NCI-H345 treated with DMSO at 0.1 percent for 48 hours (cell line): ENCODE measurements around the gene SSX2IP.

ENCODE experiments used
- DNase-seq: peaks from one replicate; lab custom pipeline; 2025; ENCODE audit not compliant: unreplicated experiment; lab: John Stamatoyannopoulos, UW

Gene SSX2IP

GRCh38 chr1:84709131-84709530, 18.9 kb upstream of the SSX2IP start:
- DNase-seq = no peak

- DNase-seq = no peak
These were observed 17.8 kb upstream of the SSX2IP start for GRCh38 chr1:84708031-84708430.

DNA sequence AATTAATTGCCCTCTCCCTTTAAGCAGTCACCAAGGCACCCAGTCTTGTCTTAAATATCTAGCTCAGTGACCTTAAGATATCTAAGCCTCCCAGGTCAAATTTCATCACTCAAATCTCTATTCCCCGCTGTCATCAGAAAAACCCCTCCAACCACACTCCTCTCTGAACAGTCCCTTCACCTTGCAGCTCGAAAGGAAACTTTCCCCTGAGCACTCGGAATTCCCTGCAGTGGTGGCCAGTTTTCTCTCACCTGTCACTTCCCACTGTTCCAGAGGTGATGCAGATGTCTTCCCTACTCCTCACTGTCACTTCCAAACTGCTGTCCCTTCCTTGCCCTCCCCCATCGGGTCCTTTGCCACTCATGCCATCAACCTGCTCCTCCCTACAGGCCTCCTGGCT, 15.3 kb upstream of the SSX2IP start:
- no peak for DNase-seq

DNA sequence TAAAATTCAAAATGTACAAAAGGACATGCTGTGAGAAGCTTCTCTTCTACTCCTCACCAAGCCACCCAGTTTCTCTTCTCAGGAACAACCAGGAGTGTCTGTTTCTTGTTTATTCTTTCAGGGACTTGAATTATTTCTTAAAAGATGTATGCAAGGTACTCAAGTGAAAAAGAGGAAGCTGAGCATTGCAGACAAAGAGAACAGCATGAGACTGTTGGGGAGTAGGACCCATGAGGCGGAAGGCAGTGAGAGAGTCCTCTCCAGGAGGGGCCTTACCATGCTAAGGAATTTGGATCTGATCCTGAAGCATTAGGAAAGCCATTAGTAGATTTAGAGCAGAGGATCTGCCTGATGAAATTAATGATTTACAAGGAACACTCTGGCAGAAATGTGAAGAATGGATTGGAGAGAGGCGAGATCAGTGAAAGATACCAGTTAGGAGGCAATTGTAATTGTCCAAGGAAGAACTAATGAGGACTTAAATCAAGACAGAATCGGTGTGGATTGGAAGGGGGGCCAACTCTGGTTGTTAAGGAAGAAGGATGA, 14.7 kb upstream of the SSX2IP start:
- no peak for DNase-seq

DNA sequence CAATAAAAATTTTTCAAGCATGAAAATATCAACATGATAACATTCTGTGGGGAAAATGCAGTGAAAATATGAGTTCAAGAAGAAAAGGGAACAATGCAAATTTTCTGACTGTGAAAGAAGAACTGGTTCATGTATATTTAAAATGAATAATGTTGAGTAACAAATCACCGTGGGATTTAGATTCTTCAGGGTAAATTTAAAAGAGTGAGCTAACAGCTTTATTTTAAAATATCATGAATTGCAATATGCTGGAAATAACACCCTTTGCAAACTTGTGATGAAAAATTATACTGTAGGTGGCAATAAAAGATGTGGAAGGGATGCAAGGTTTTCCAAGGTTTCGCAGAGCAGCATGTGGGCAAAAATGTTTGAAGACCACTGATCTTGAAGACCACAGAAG, 13.2 kb upstream of the SSX2IP start:
- DNase-seq = no peak

- DNase-seq = no peak
These were observed 11.9 kb upstream of the SSX2IP start for GRCh38 chr1:84702143-84702542.

- no peak for DNase-seq
These were observed 11.1 kb upstream of the SSX2IP start for GRCh38 chr1:84701376-84701775.

GRCh38 chr1:84700070-84700469, 9.8 kb upstream of the SSX2IP start:
- no peak for DNase-seq

GRCh38 chr1:84698151-84699110, 8.2 kb upstream of the SSX2IP start:
- DNase-seq = no peak

- no peak for DNase-seq
These were observed 3.5 kb upstream of the SSX2IP start for GRCh38 chr1:84693785-84694184.

GRCh38 chr1:84693005-84693404, 2.7 kb upstream of the SSX2IP start:
- DNase-seq = no peak

DNA sequence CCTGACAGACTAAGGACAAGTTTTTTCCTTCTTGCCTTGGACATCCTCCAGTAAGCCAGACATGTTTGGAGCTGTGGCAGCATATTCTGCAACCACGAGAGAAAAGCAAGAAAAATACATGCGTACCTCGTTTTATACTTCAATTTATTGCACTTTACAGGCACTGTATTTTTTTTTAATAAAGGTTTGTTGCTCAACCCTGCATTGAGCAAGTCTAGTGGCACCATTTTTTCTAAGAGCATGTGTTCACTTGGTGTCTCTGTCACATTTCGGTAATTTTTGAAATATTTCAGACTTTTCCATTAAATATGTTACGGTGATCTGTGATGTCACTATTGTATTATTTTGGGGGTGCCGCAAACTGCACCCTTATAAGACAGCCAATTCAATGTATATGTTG, 2.1 kb upstream of the SSX2IP start:
- no peak for DNase-seq

DNA sequence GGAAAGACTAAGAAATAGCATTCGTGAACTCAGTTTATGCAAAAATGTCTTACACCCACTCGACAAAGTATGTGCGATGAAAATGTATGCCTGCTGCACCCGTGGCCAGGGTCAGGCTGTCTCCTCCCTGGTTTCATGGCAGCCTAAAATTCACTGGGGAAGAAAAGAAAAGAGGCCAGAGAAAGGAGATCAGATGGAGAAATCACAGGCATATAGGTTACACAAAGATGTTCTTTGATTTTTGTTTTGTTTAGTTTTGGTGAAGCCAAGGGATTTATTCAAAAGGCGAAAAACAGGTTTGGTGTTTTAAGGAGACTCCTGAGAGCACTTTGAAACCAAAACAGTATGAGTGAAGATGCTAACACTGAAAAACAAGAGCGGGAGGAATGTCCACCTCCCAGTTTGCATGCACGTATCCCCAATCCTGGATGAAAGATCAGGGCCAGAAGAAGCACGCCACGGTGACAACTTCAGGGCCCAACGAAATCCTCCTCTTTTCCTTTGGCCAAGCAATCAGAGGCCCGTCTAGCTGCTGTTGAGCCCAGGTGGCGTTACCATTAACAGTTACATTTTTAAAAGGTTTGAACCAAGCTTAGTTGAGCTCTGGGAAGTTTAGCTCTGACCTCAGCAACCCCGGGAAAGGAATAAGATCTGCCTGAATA, 992 bp upstream of the SSX2IP start:
- no peak for DNase-seq

DNA sequence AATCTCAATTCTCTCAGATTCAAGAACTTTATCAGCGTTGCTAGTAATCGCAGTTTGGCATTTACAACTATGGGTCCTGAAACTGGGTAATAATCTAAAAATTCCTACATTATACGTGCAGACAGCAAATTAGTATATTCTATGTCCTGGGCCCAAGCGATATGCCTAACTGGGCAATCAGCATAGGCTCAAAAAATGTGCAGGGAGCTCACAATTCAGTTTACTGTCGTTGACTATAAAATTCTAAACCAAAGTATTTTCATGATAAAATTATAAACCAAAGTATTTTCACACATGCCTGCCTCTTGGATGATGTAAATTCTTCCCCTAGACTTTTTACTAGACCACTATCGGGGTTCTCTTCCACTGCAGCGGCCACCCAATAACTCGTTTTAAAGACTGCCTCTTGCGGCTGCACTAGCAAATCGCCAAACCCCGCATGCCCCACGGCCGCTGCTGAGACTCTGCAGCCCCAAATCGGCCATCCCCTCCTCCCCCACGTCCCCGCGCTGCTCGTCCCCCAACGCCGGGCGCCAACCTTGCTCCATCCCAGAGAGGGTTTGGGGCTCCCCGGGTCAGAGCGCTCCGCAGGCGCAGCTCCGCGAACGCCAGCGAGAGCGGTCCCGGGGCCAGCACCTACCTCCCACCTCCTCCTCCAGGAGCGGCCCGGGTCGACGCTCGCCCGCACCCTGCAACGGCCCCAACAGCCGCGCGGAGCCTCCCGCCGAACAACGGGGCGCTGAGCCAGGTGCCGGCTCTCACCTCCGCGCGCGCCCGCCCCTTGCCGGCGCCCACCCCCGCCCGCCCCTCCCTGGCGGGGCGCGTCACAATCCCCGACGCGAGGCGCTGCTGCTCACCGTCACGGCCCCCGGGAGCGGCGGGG, 506 bp downstream of the SSX2IP start:
- DNase-seq = no peak

- DNase-seq = no peak
These were observed 1.7 kb downstream of the SSX2IP start for GRCh38 chr1:84688463-84689061.

DNA sequence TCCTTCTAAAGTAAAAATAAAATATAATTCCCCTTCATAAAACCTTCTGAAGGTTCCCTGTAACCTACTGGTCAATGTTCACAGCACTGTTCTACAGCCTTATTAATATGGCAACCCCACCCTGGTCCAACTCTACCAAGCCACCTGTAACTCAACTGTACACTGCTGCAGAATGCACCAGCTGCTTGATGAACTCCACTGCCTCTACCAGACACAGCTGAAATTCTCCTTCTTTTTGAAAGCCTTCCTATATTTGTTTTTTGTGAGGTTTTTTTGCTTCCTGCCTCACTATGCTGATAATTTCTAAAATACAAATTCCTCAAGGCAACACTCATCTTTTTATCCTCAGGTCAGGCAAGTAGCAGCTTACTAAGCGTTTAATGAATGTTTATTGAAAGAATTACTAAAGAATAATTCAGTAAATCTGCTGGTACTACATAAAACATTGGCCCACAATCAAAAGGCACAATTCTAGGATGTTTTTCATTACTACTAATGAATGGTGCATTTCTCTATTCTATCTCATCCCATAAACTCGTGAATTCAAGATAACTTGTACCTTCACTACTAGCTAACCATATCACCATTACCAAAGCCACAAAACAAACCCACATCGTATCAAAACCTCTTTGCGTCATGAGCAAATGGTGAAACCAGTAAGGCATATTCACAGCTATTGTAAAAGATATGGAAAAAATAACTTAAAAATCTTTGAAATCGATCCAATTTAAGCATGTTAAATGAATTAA, 2.4 kb downstream of the SSX2IP start:
- DNase-seq = no peak

GRCh38 chr1:84686223-84686622, 4.0 kb downstream of the SSX2IP start:
- DNase-seq = no peak

DNA sequence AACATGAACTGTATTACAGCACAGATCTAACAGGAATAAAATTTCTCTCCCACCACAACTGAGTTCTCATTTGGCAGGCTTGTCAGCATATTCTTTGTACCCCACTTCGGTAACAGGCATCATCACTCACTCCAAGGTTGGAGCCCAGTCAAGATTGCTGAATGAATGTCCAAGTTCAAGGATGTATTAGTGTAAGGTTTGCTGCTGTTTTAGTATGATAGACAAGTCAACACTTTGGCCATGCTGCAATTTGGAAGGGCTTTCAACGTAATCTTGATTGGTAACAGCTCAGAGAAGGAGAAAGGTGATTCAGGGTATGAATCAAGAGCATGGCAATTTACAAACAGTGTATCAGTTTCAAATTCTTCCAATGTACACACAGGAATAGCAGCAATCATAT, 6.8 kb downstream of the SSX2IP start:
- DNase-seq = no peak

DNA sequence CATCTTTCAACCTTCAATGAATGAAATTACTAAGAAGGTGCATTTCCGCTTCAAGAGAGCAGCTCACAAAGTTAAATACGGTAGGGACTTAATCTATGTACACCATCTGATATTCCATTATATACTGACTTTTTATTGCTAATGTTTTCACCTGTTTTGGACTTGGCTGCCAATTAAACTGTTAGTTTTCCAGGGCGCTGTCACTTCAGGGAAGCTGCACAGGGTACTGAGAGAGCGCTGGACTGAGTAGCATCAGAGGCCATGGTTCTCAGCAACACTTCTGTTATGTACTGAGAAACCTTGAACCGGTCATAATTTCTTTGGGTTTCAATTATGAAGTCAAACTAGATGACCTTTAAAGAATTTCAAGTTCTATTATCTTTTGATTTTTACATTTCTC, 8.2 kb downstream of the SSX2IP start:
- DNase-seq = no peak
